Stimulated activated CD8-positive, alpha-beta memory T cell treated with anti-CD3 and anti-CD28 coated beads, Interleukin-15, amount 100 ng/mL, for 24 hours (primary cell): Measurements from ENCODE around the gene OR2H2.

ENCODE experiments used
- DNase-seq: peaks from one replicate; pipeline ENCODE4 v3.0.0-alpha.2; 2020; ENCODE audit warnings: low read depth

OR2H2 gene

GRCh38 chr6:29593199-29593855 lies 8.4 kb downstream of the OR2H2 start:
- no peak for DNase-seq

- DNase-seq: no peak
Observed at GRCh38 chr6:29596381-29596900, 11.5 kb downstream of the OR2H2 start.

- no peak for DNase-seq
Observed at GRCh38 chr6:29597184-29597583, 12.3 kb downstream of the OR2H2 start.

- DNase-seq: no peak
Observed at GRCh38 chr6:29598172-29598747, 13.3 kb downstream of the OR2H2 start.

- no peak for DNase-seq
Observed at GRCh38 chr6:29602564-29603361, 17.8 kb downstream of the OR2H2 start.

- DNase-seq: no peak
Observed at GRCh38 chr6:29603456-29603855, 18.5 kb downstream of the OR2H2 start.

GRCh38 chr6:29603930-29604329 lies 19.0 kb downstream of the OR2H2 start:
- DNase-seq: no peak

- DNase-seq: no peak
Observed at GRCh38 chr6:29608131-29608530, 23.2 kb downstream of the OR2H2 start.

GRCh38 chr6:29610540-29610939 lies 25.6 kb downstream of the OR2H2 start:
- no peak for DNase-seq

- DNase-seq: no peak
Observed at GRCh38 chr6:29611426-29611825, 26.5 kb downstream of the OR2H2 start.

GRCh38 chr6:29617782-29618554 lies 33.0 kb downstream of the OR2H2 start:
- DNase-seq: no peak

GRCh38 chr6:29619578-29620160 lies 34.7 kb downstream of the OR2H2 start:
- DNase-seq: no peak

GRCh38 chr6:29620630-29621029 lies 35.7 kb downstream of the OR2H2 start:
- no peak for DNase-seq

- DNase-seq: no peak
Observed at GRCh38 chr6:29624520-29624961, 39.6 kb downstream of the OR2H2 start.

- no peak for DNase-seq
Observed at GRCh38 chr6:29625337-29625930, 40.5 kb downstream of the OR2H2 start.

- no peak for DNase-seq
Observed at GRCh38 chr6:29626948-29627754, 42.2 kb downstream of the OR2H2 start.

- no peak for DNase-seq
Observed at GRCh38 chr6:29627755-29628418, 43.0 kb downstream of the OR2H2 start.

GRCh38 chr6:29628419-29629281 lies 43.7 kb downstream of the OR2H2 start:
- no peak for DNase-seq

- DNase-seq: no peak
Observed at GRCh38 chr6:29629571-29629970, 44.6 kb downstream of the OR2H2 start.
